Measurements from ENCODE around the gene FAM13A.

Gene FAM13A

GRCh38 chr4:88761861-88762523, 295.0 kb downstream of the FAM13A start:
- Histone ChIP-seq H3K27me3 (no peaks in the 10 kb centered on the region), H3K4me1 (ENCODE audit: control insufficient read depth in 1 of 2, insufficient read depth in 1 of 2, low read depth in 1 of 2, low read length in 1 of 2) (no peaks in the 10 kb centered on the region), H3K27ac (no peak overlapping the region), H3K36me3 (no peaks in the 10 kb centered on the region), H3K4me3 (ENCODE audit: low read depth in 1 of 2, low read length in 1 of 2) (no peak overlapping the region), H3K9me3 (no peaks in the 10 kb centered on the region)
- TF ChIP-seq CTCF (IDR thresholded peaks at IDR 0.05), result no peak

- Histone ChIP-seq H3K9me3 (no peaks in the 10 kb centered on the region), H3K27me3 (no peaks in the 10 kb centered on the region), H3K36me3 (no peaks in the 10 kb centered on the region), H3K27ac (no peak overlapping the region), H3K4me1 (ENCODE audit: control insufficient read depth in 1 of 2, insufficient read depth in 1 of 2, low read depth in 1 of 2, low read length in 1 of 2) (no peaks in the 10 kb centered on the region), H3K4me3 (ENCODE audit: low read depth in 1 of 2, low read length in 1 of 2) (no peak overlapping the region)
- TF ChIP-seq CTCF (IDR thresholded peaks at IDR 0.05), result no peak
These were observed 295.6 kb downstream of the FAM13A start for GRCh38 chr4:88761342-88761741.

- TF ChIP-seq CTCF (IDR thresholded peaks at IDR 0.05), result no peak
- H3K27me3 ChIP-seq, result no peaks in the 10 kb centered on the region
- H3K4me3 ChIP-seq (ENCODE audit: low read depth in 1 of 2, low read length in 1 of 2), result no peak overlapping the region
- no peaks in the 10 kb centered on the region for H3K9me3 ChIP-seq
- H3K36me3 ChIP-seq, result no peaks in the 10 kb centered on the region
- H3K27ac ChIP-seq, result no peak overlapping the region
- no peaks in the 10 kb centered on the region for H3K4me1 ChIP-seq (ENCODE audit: control insufficient read depth in 1 of 2, insufficient read depth in 1 of 2, low read depth in 1 of 2, low read length in 1 of 2)
These were observed 297.1 kb downstream of the FAM13A start for GRCh38 chr4:88759895-88760290.

- Histone ChIP-seq H3K4me1 (ENCODE audit: control insufficient read depth in 1 of 2, insufficient read depth in 1 of 2, low read depth in 1 of 2, low read length in 1 of 2) (no peaks in the 10 kb centered on the region), H3K4me3 (ENCODE audit: low read depth in 1 of 2, low read length in 1 of 2) (no peak overlapping the region), H3K9me3 (no peaks in the 10 kb centered on the region), H3K27me3 (no peaks in the 10 kb centered on the region), H3K27ac (no peak overlapping the region), H3K36me3 (no peaks in the 10 kb centered on the region)
- TF ChIP-seq CTCF (IDR thresholded peaks at IDR 0.05), result no peak
These were observed 297.7 kb downstream of the FAM13A start for GRCh38 chr4:88759039-88759894.

GRCh38 chr4:88758264-88758663, 298.7 kb downstream of the FAM13A start:
- no peaks in the 10 kb centered on the region for H3K9me3 ChIP-seq
- no peak overlapping the region for H3K4me3 ChIP-seq (ENCODE audit: low read depth in 1 of 2, low read length in 1 of 2)
- no peaks in the 10 kb centered on the region for H3K36me3 ChIP-seq
- H3K27me3 ChIP-seq, result no peaks in the 10 kb centered on the region
- TF ChIP-seq CTCF (IDR thresholded peaks at IDR 0.05), result no peak
- H3K4me1 ChIP-seq (ENCODE audit: control insufficient read depth in 1 of 2, insufficient read depth in 1 of 2, low read depth in 1 of 2, low read length in 1 of 2), result no peaks in the 10 kb centered on the region
- no peak overlapping the region for H3K27ac ChIP-seq

Data from neutrophil (primary cell).